ENCODE data around the gene MTUS2.
"Not testable (repeated sequence)": the region's sequence is repeated elsewhere in the genome, so short reads cannot be mapped to it uniquely, and the experiment has no call there.

The MTUS2 gene

GRCh38 chr13:29171244-29171643 is 351.1 kb downstream of the MTUS2 start:
- DNase-seq: no peak

- no peak for DNase-seq
These were observed 354.0 kb downstream of the MTUS2 start for GRCh38 chr13:29174093-29174492.

GRCh38 chr13:29175250-29175873 is 355.2 kb downstream of the MTUS2 start:
- no peak for DNase-seq

- no peak for DNase-seq
These were observed 359.9 kb downstream of the MTUS2 start for GRCh38 chr13:29180055-29180454.

GRCh38 chr13:29182216-29182615 is 362.1 kb downstream of the MTUS2 start:
- DNase-seq: no peak

- DNase-seq: no peak
These were observed 365.8 kb downstream of the MTUS2 start for GRCh38 chr13:29185926-29186325.

GRCh38 chr13:29187584-29187983 is 367.4 kb downstream of the MTUS2 start:
- no peak for DNase-seq

GRCh38 chr13:29190298-29190697 is 370.2 kb downstream of the MTUS2 start:
- no peak for DNase-seq

GRCh38 chr13:29193083-29193482 is 372.9 kb downstream of the MTUS2 start:
- DNase-seq: no peak

- DNase-seq: no peak
These were observed 375.3 kb downstream of the MTUS2 start for GRCh38 chr13:29195456-29195855.

- DNase-seq: no peak
These were observed 376.4 kb downstream of the MTUS2 start for GRCh38 chr13:29196409-29197074.

GRCh38 chr13:29202753-29203152 is 382.6 kb downstream of the MTUS2 start:
- not testable (repeated sequence) for DNase-seq

GRCh38 chr13:29204651-29205050 is 384.5 kb downstream of the MTUS2 start:
- no peak for DNase-seq

GRCh38 chr13:29210676-29211075 is 390.5 kb downstream of the MTUS2 start:
- no peak for DNase-seq

GRCh38 chr13:29211162-29211561 is 391.0 kb downstream of the MTUS2 start:
- not testable (repeated sequence) for DNase-seq

GRCh38 chr13:29222458-29222857 is 402.3 kb downstream of the MTUS2 start:
- DNase-seq: no peak

- no peak for DNase-seq
These were observed 404.1 kb downstream of the MTUS2 start for GRCh38 chr13:29224206-29224605.

GRCh38 chr13:29227576-29227975 is 407.4 kb downstream of the MTUS2 start:
- no peak for DNase-seq

- DNase-seq: no peak
These were observed 410.2 kb downstream of the MTUS2 start for GRCh38 chr13:29230299-29230845.

- no peak for DNase-seq
These were observed 419.8 kb downstream of the MTUS2 start for GRCh38 chr13:29239653-29240525.

GRCh38 chr13:29254626-29255370 is 434.7 kb downstream of the MTUS2 start:
- no peak for DNase-seq

- no peak for DNase-seq
These were observed 435.4 kb downstream of the MTUS2 start for GRCh38 chr13:29255567-29255966.

GRCh38 chr13:29260684-29261083 is 440.5 kb downstream of the MTUS2 start:
- DNase-seq: no peak

Data from stimulated activated CD4-positive, alpha-beta T cell treated with anti-CD3 and anti-CD28 coated beads, Interleukin-2, amount 100 ng/mL, for 48 hours (primary cell).